Measurements from ENCODE around the gene HSPA1L. TPM values are rescaled to one million over a fixed set of nuclear protein-coding genes. Genes with fewer than 3 reads are reported as not detected.

Gene HSPA1L
- total and polyA plus RNA-seq, 10 of the 15 experiments (the other 5 are each of a cell fraction or from before 2014, with no cell fraction given), result 0.69 to 2.5 (median 1.5) TPM

DNA sequence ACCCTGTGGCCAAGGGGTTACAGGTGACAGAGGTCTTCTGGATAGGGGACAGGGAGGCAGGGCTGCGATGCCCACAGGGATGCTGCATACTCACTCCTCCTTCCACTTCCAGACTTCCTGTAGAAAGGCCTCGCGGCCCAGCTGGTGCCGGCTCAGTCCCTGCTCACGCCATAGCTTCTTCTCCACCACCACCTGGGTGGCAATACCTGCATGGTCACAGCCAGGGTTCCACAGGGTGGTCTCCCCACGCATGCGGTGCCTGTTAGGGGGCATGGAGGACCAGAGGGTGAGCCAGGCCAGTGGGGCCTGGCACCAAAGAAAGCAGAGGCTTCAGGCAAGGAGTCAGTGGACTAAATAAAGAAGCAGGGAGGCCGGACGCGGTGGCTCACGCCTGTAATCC is 29.6 kb downstream of the HSPA1L start (continued):
- TF ChIP-seq, protein P1, sequence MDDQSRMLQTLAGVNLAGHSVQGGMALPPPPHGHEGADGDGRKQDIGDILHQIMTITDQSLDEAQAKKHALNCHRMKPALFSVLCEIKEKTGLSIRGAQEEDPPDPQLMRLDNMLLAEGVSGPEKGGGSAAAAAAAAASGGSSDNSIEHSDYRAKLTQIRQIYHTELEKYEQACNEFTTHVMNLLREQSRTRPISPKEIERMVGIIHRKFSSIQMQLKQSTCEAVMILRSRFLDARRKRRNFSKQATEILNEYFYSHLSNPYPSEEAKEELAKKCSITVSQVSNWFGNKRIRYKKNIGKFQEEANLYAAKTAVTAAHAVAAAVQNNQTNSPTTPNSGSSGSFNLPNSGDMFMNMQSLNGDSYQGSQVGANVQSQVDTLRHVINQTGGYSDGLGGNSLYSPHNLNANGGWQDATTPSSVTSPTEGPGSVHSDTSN (IDR thresholded peaks at IDR 0.05; ENCODE audit: insufficient replicate concordance, low read depth, low read length), result no peak
- no peak for TF ChIP-seq MEF2B (IDR thresholded peaks at IDR 0.05; ENCODE audit: partially characterized antibody, poor library complexity, severe bottlenecking)

GRCh38 chr6:31784098-31784925 is 30.8 kb downstream of the HSPA1L start:
- intact Hi-C loops (cut with micrococcal nuclease; ENCODE audit: unreplicated experiment) (no loop called here), in situ Hi-C loops (cut with MboI) (no loop called here)
- H3K79me2 ChIP-seq (ENCODE audit: control insufficient read depth, insufficient read depth, low read length), result no peaks in the 10 kb centered on the region; the same call in 1 of the 2 replicates
- H3K4me2 ChIP-seq (ENCODE audit: control insufficient read depth, insufficient read depth), result no peak overlapping the region
- CTCF ChIA-PET, result interaction anchor here (1.4 kb wide), 1 partner anchor 8 kb away, joined by 3 read pairs; no protein-coding TSS in a partner anchor
- DNase-seq (ENCODE audit: low read depth, low spot score) (no peak), ATAC-seq (no peak), FAIRE-seq (no peak)
- no peak overlapping the region for H3K4me3 ChIP-seq
- H4K20me1 ChIP-seq (ENCODE audit: control insufficient read depth, insufficient read depth), result no peaks in the 10 kb centered on the region
- no peak for TF ChIP-seq EZH2 (IDR thresholded peaks at IDR 0.05; ENCODE audit: borderline replicate concordance, control insufficient read depth, low read depth, low read length)
- TF ChIP-seq ZBED1 (IDR thresholded peaks at IDR 0.05; ENCODE audit: borderline replicate concordance), result no peak
- TF ChIP-seq EED (IDR thresholded peaks at IDR 0.05; ENCODE audit: low read depth), result no peak
- TF ChIP-seq ATF7 (IDR thresholded peaks at IDR 0.05; ENCODE audit: low read depth), result no peak
- TF ChIP-seq SIN3A (IDR thresholded peaks at IDR 0.05; ENCODE audit: low read depth, low read length), result no peak
- TF ChIP-seq CHD2 (IDR thresholded peaks at IDR 0.05; ENCODE audit: borderline replicate concordance, low read depth, low read length), result no peak
- RAD21 ChIA-PET (ENCODE audit: unreplicated experiment), result interaction anchor here (1.1 to 1.2 kb wide), 2 partner anchors 28 to 55 kb away, joined by 3 to 4 read pairs; no protein-coding TSS in a partner anchor
- SMC1A ChIA-PET (ENCODE audit: uncharacterized antibody, unreplicated experiment), result no interaction called here
- peaks cover under 1% of the 10 kb centered on the region for H3K4me1 ChIP-seq (ENCODE audit: control insufficient read depth, insufficient read depth, low read length)
- POLR2A ChIA-PET, result interaction anchor here (0.7 to 0.9 kb wide), 2 partner anchors 44 to 220 kb away, joined by 3 to 4 read pairs; partner anchors contain the start of gene MSH5
- WGBS (ENCODE audit: insufficient coverage, insufficient replicate concordance, low lambda C conversion rate, missing lambda C conversion rate), result 98% methylated on average over 15 of the region's 15 CpGs
- no peak overlapping the region for H3K27ac ChIP-seq (ENCODE audit: control insufficient read depth, insufficient read depth)
- H2AFZ ChIP-seq (ENCODE audit: control insufficient read depth, low read depth, low read length), result no peak overlapping the region
- no TSS peak for BruUV-seq (replicated peaks)
- peaks cover 6 to 39% of the 10 kb centered on the region in 2 experiments; a peak in 3 of 4 replicates for H3K36me3 ChIP-seq (ENCODE audit: control insufficient read depth in 2 of 2, insufficient read depth in 2 of 2, low read length in 1 of 2)
- H3K9ac ChIP-seq (ENCODE audit: control insufficient read depth, insufficient read depth, low read length), result no peak overlapping the region
- H3K9me3 ChIP-seq (replicated peaks; ENCODE audit: control insufficient read depth, insufficient read depth, low read length), result no peaks in the 10 kb centered on the region
- H3K27me3 ChIP-seq (replicated peaks in 1 of 2; ENCODE audit: control insufficient read depth in 2 of 2, insufficient read depth in 2 of 2, low read length in 1 of 2), result no peaks in the 10 kb centered on the region

Measured in GM12878 (cell line).